Kidney glomerular epithelial cell (primary cell): ENCODE measurements around the gene SLC52A1.
A peak's percentile ranks its signal among the peaks of the same experiment; 100 is the strongest.
"Not testable (repeated sequence)": the region's sequence is repeated elsewhere in the genome, so short reads cannot be mapped to it uniquely, and the experiment has no call there.

ENCODE experiments used
- DNase-seq: peaks from one replicate; lab custom pipeline; 2025; lab: John Stamatoyannopoulos, UW

Gene SLC52A1

GRCh38 chr17:5031365-5032082 is 3.7 kb downstream of the SLC52A1 start:
- DNase-seq = peak; percentile 50

GRCh38 chr17:5030168-5030567 is 5.1 kb downstream of the SLC52A1 start:
- not testable (repeated sequence) for DNase-seq

- no peak for DNase-seq
These were observed 7.3 kb downstream of the SLC52A1 start for GRCh38 chr17:5027916-5028315.

GRCh38 chr17:5027299-5027698 is 7.9 kb downstream of the SLC52A1 start:
- DNase-seq = no peak

GRCh38 chr17:5024604-5025003 is 10.6 kb downstream of the SLC52A1 start:
- DNase-seq = no peak

- no peak for DNase-seq
These were observed 11.6 kb downstream of the SLC52A1 start for GRCh38 chr17:5023588-5024147.

GRCh38 chr17:5022171-5022711 is 13.0 kb downstream of the SLC52A1 start:
- no peak for DNase-seq

GRCh38 chr17:5020502-5021023 is 14.7 kb downstream of the SLC52A1 start:
- DNase-seq = no peak

- no peak for DNase-seq
These were observed 15.7 kb downstream of the SLC52A1 start for GRCh38 chr17:5019475-5019956.

GRCh38 chr17:5014357-5014756 is 20.9 kb downstream of the SLC52A1 start:
- DNase-seq = no peak

GRCh38 chr17:5011928-5012327 is 23.3 kb downstream of the SLC52A1 start:
- DNase-seq = no peak

- no peak for DNase-seq
These were observed 31.9 kb downstream of the SLC52A1 start for GRCh38 chr17:5003214-5003867.

- DNase-seq = no peak
These were observed 33.0 kb downstream of the SLC52A1 start for GRCh38 chr17:5002121-5002788.

- no peak for DNase-seq
These were observed 35.0 kb downstream of the SLC52A1 start for GRCh38 chr17:5000237-5000639.

GRCh38 chr17:4999430-5000093 is 35.7 kb downstream of the SLC52A1 start:
- no peak for DNase-seq

GRCh38 chr17:4998732-4999429 is 36.3 kb downstream of the SLC52A1 start:
- DNase-seq = no peak

- DNase-seq = no peak
These were observed 37.0 kb downstream of the SLC52A1 start for GRCh38 chr17:4998027-4998731.

- DNase-seq = peak; percentile 84
These were observed 37.8 kb downstream of the SLC52A1 start, which contains the start of the genes INCA1 and KIF1C for GRCh38 chr17:4997302-4998026. INCA1 (minus strand) TSS chr17:4997522; CDS start chr17:4994437, 3,085 bp downstream. KIF1C (plus strand) TSS chr17:4997950; CDS start chr17:5000247, 2,297 bp downstream.

- DNase-seq = no peak
These were observed 41.1 kb downstream of the SLC52A1 start for GRCh38 chr17:4994081-4994595.
